Activated CD4-positive, alpha-beta T cell treated with anti-CD3 and anti-CD28 coated beads, Interleukin-2, amount 10 ng/mL, durations not matched to agents 24 days and 14 days (primary cell): Measurements from ENCODE around the gene ARFGAP1. TPM values are rescaled to one million over a fixed set of nuclear protein-coding genes. Genes with fewer than 3 reads are reported as not detected.

ENCODE experiments used
- DNase-seq: peaks from one replicate; pipeline ENCODE4 v3.0.0; 2022
- H3K27ac Mint-ChIP-seq: one replicate; pipeline ENCODE4 v1.8.0; 2022; ENCODE audit warnings: mild to moderate bottlenecking, mixed read lengths
- H3K27me3 Mint-ChIP-seq: one replicate; pipeline ENCODE4 v1.8.0; 2022; ENCODE audit warnings: mixed read lengths
- H3K36me3 Mint-ChIP-seq: one replicate; pipeline ENCODE4 v1.8.0; 2022; ENCODE audit warnings: low read depth, mild to moderate bottlenecking, mixed read lengths
- H3K4me1 Mint-ChIP-seq: one replicate; pipeline ENCODE4 v1.8.0; 2021; ENCODE audit warnings: mixed read lengths
- H3K4me3 Mint-ChIP-seq: one replicate; pipeline ENCODE4 v1.8.0; 2022; ENCODE audit warnings: mild to moderate bottlenecking, moderate library complexity, mixed read lengths
- H3K9me3 Mint-ChIP-seq: one replicate; pipeline ENCODE4 v1.8.0; 2021; ENCODE audit warnings: mixed read lengths
- intact Hi-C: fragments of 100-400 bp; cut with micrococcal nuclease; formaldehyde crosslinking; loops from one replicate; pipeline ENCODE4 v1.15.1; 2023
- total RNA-seq: library from RNA; stranded (reverse); gene quantifications from 2 replicates; pipeline ENCODE4 v1.2.3, GENCODE V29; 2022

Gene ARFGAP1
- total RNA-seq, 1 donor from 2014 or later: 97.0 TPM

GRCh38 chr20:63284083-63284440 lies 11.4 kb downstream of the ARFGAP1 start:
- Mint-ChIP-seq H3K36me3 (peaks cover 16% of the 10 kb centered on the region), H3K9me3 (no peaks in the 10 kb centered on the region), H3K4me3 (peak overlapping the region; percentile 67), H3K27me3 (no peaks in the 10 kb centered on the region), H3K4me1 (peaks cover 3% of the 10 kb centered on the region), H3K27ac (peak overlapping the region; percentile 60)
- DNase-seq: peak; percentile 69
- intact Hi-C loops: no loop called here

- H3K27me3 Mint-ChIP-seq: no peaks in the 10 kb centered on the region
- H3K36me3 Mint-ChIP-seq: peaks cover 13% of the 10 kb centered on the region
- intact Hi-C loops: no loop called here
- H3K4me3 Mint-ChIP-seq: peak overlapping the region; percentile 64
- H3K27ac Mint-ChIP-seq: no peak overlapping the region
- DNase-seq: no peak
- H3K4me1 Mint-ChIP-seq: peaks cover 3% of the 10 kb centered on the region
- H3K9me3 Mint-ChIP-seq: no peaks in the 10 kb centered on the region
These were observed 11.9 kb downstream of the ARFGAP1 start for GRCh38 chr20:63284544-63284949.

GRCh38 chr20:63284981-63285524 lies 12.4 kb downstream of the ARFGAP1 start:
- no peak for DNase-seq
- Mint-ChIP-seq H3K36me3 (peaks cover 13% of the 10 kb centered on the region), H3K27ac (no peak overlapping the region), H3K27me3 (no peaks in the 10 kb centered on the region), H3K4me1 (peaks cover 3% of the 10 kb centered on the region), H3K9me3 (no peaks in the 10 kb centered on the region), H3K4me3 (no peak overlapping the region)
- intact Hi-C loops: no loop called here

- intact Hi-C loops: no loop called here
- no peak overlapping the region for H3K4me3 Mint-ChIP-seq
- peaks cover 8% of the 10 kb centered on the region for H3K36me3 Mint-ChIP-seq
- H3K4me1 Mint-ChIP-seq: peaks cover 3% of the 10 kb centered on the region
- no peaks in the 10 kb centered on the region for H3K27me3 Mint-ChIP-seq
- DNase-seq: no peak
- H3K9me3 Mint-ChIP-seq: no peaks in the 10 kb centered on the region
- H3K27ac Mint-ChIP-seq: no peak overlapping the region
These were observed 13.3 kb downstream of the ARFGAP1 start for GRCh38 chr20:63285636-63286615.

- intact Hi-C loops: no loop called here
- no peak for DNase-seq
- H3K27me3 Mint-ChIP-seq: no peaks in the 10 kb centered on the region
- no peak overlapping the region for H3K4me3 Mint-ChIP-seq
- peaks cover 6% of the 10 kb centered on the region for H3K36me3 Mint-ChIP-seq
- H3K27ac Mint-ChIP-seq: no peak overlapping the region
- H3K4me1 Mint-ChIP-seq: peaks cover 3% of the 10 kb centered on the region
- H3K9me3 Mint-ChIP-seq: no peaks in the 10 kb centered on the region
These were observed 14.4 kb downstream of the ARFGAP1 start for GRCh38 chr20:63286781-63287696.

GRCh38 chr20:63287697-63288580 lies 15.3 kb downstream of the ARFGAP1 start:
- no peak for DNase-seq
- intact Hi-C loops: no loop called here
- H3K36me3 Mint-ChIP-seq: peaks cover 6% of the 10 kb centered on the region
- no peak overlapping the region for H3K4me3 Mint-ChIP-seq
- peaks cover 3% of the 10 kb centered on the region for H3K4me1 Mint-ChIP-seq
- H3K27ac Mint-ChIP-seq: no peak overlapping the region
- no peaks in the 10 kb centered on the region for H3K9me3 Mint-ChIP-seq
- no peaks in the 10 kb centered on the region for H3K27me3 Mint-ChIP-seq

- DNase-seq: no peak
- peaks cover 6% of the 10 kb centered on the region for H3K36me3 Mint-ChIP-seq
- no peaks in the 10 kb centered on the region for H3K9me3 Mint-ChIP-seq
- intact Hi-C loops: no loop called here
- H3K4me3 Mint-ChIP-seq: no peak overlapping the region
- H3K4me1 Mint-ChIP-seq: peaks cover 3% of the 10 kb centered on the region
- no peak overlapping the region for H3K27ac Mint-ChIP-seq
- no peaks in the 10 kb centered on the region for H3K27me3 Mint-ChIP-seq
These were observed 16.1 kb downstream of the ARFGAP1 start for GRCh38 chr20:63288581-63289251.

GRCh38 chr20:63289311-63290135 lies 16.9 kb downstream of the ARFGAP1 start:
- H3K36me3 Mint-ChIP-seq: peaks cover 6% of the 10 kb centered on the region
- no peaks in the 10 kb centered on the region for H3K4me1 Mint-ChIP-seq
- no peaks in the 10 kb centered on the region for H3K9me3 Mint-ChIP-seq

GRCh38 chr20:63290136-63290676 lies 17.6 kb downstream of the ARFGAP1 start:
- peaks cover 6% of the 10 kb centered on the region for H3K36me3 Mint-ChIP-seq
- no peak overlapping the region for H3K4me3 Mint-ChIP-seq
- H3K27ac Mint-ChIP-seq: no peak overlapping the region
- peaks cover 1% of the 10 kb centered on the region for H3K4me1 Mint-ChIP-seq
- H3K27me3 Mint-ChIP-seq: peaks cover 1% of the 10 kb centered on the region
- H3K9me3 Mint-ChIP-seq: no peaks in the 10 kb centered on the region
- DNase-seq: no peak
- intact Hi-C loops: no loop called here

More at GRCh38 chr20:63289311-63290135, 16.9 kb downstream of the ARFGAP1 start:
- intact Hi-C loops: no loop called here
- Mint-ChIP-seq H3K27ac (no peak overlapping the region), H3K27me3 (no peaks in the 10 kb centered on the region), H3K4me3 (no peak overlapping the region)
- DNase-seq: no peak

- no peak overlapping the region for H3K27ac Mint-ChIP-seq
- H3K4me1 Mint-ChIP-seq: peaks cover 2% of the 10 kb centered on the region
- intact Hi-C loops: no loop called here
- H3K9me3 Mint-ChIP-seq: no peaks in the 10 kb centered on the region
- no peak overlapping the region for H3K4me3 Mint-ChIP-seq
- H3K36me3 Mint-ChIP-seq: peaks cover 5% of the 10 kb centered on the region
- DNase-seq: peak; percentile 89
- peaks cover 3% of the 10 kb centered on the region for H3K27me3 Mint-ChIP-seq
These were observed 18.3 kb downstream of the ARFGAP1 start for GRCh38 chr20:63290677-63291472.

- Mint-ChIP-seq H3K36me3 (peaks cover 4% of the 10 kb centered on the region), H3K9me3 (no peaks in the 10 kb centered on the region), H3K27me3 (peaks cover 3% of the 10 kb centered on the region), H3K4me1 (peaks cover 2% of the 10 kb centered on the region), H3K27ac (no peak overlapping the region), H3K4me3 (no peak overlapping the region)
- intact Hi-C loops: no loop called here
- DNase-seq: no peak
These were observed 19.2 kb downstream of the ARFGAP1 start for GRCh38 chr20:63291811-63292210.
